Measurements from ENCODE around the gene KRTAP5-2.

KRTAP5-2 gene

GRCh38 chr11:1570531-1570895 is 27.6 kb downstream of the KRTAP5-2 start:
- Histone ChIP-seq H3K4me3 (ENCODE audit: low read length) (no peak overlapping the region), H3F3A (ENCODE audit: insufficient read depth, low read length) (0 out of 2 replicates have a peak, but pooled peaks cover 3% of the 10 kb centered on the region), H3K9ac (ENCODE audit: low read length) (no peak overlapping the region), H3K36me3 (replicated peaks; ENCODE audit: insufficient read depth, low read length) (no peaks in the 10 kb centered on the region), H3K27ac (ENCODE audit: low read length) (no peak overlapping the region), H3K9me2 (replicated peaks; ENCODE audit: insufficient read depth, low read length) (no peaks in the 10 kb centered on the region), H3K4me1 (ENCODE audit: low read length) (no peaks in the 10 kb centered on the region), H2AFZ (ENCODE audit: low read length) (no peak overlapping the region), H3K9me3 (replicated peaks; ENCODE audit: insufficient read depth, low read length) (no peaks in the 10 kb centered on the region), H3K27me3 (replicated peaks; ENCODE audit: insufficient read depth, low read length) (peaks cover 70% of the 10 kb centered on the region), H3K4me2 (ENCODE audit: low read depth, low read length) (no peak overlapping the region), H4K20me1 (ENCODE audit: insufficient read depth, low read length) (no peaks in the 10 kb centered on the region), H3K79me2 (ENCODE audit: low read length) (no peaks in the 10 kb centered on the region)
- no peak for TF ChIP-seq EZH2 (optimal IDR thresholded peaks at IDR 0.05; ENCODE audit: low read depth, low read length)
- TF ChIP-seq CTCF (IDR thresholded peaks at IDR 0.05; ENCODE audit: low read length), result no peak
- no peak for TF ChIP-seq EZH2phosphoT487 (IDR thresholded peaks at IDR 0.05; ENCODE audit: low read length)
- DNase-seq, result no peak

- Histone ChIP-seq H3K9me2 (replicated peaks; ENCODE audit: insufficient read depth, low read length) (no peaks in the 10 kb centered on the region), H3K9me3 (replicated peaks; ENCODE audit: insufficient read depth, low read length) (no peaks in the 10 kb centered on the region), H3K79me2 (ENCODE audit: low read length) (no peaks in the 10 kb centered on the region), H4K20me1 (ENCODE audit: insufficient read depth, low read length) (no peaks in the 10 kb centered on the region), H3K4me2 (ENCODE audit: low read depth, low read length) (no peak overlapping the region), H3K4me3 (ENCODE audit: low read length) (no peak overlapping the region), H2AFZ (ENCODE audit: low read length) (no peak overlapping the region), H3K4me1 (ENCODE audit: low read length) (no peaks in the 10 kb centered on the region), H3K27ac (ENCODE audit: low read length) (no peak overlapping the region), H3K36me3 (replicated peaks; ENCODE audit: insufficient read depth, low read length) (no peaks in the 10 kb centered on the region), H3K27me3 (replicated peaks; ENCODE audit: insufficient read depth, low read length) (peaks cover 70% of the 10 kb centered on the region), H3K9ac (ENCODE audit: low read length) (no peak overlapping the region), H3F3A (ENCODE audit: insufficient read depth, low read length) (0 out of 2 replicates have a peak, but pooled peaks cover 3% of the 10 kb centered on the region)
- no peak for DNase-seq
- TF ChIP-seq EZH2phosphoT487 (IDR thresholded peaks at IDR 0.05; ENCODE audit: low read length), result no peak
- no peak for TF ChIP-seq CTCF (IDR thresholded peaks at IDR 0.05; ENCODE audit: low read length)
- TF ChIP-seq EZH2 (optimal IDR thresholded peaks at IDR 0.05; ENCODE audit: low read depth, low read length), result no peak
Measured at GRCh38 chr11:1570001-1570453, 28.1 kb downstream of the KRTAP5-2 start.

GRCh38 chr11:1569251-1569780 is 28.8 kb downstream of the KRTAP5-2 start:
- Histone ChIP-seq H3F3A (ENCODE audit: insufficient read depth, low read length) (0 out of 2 replicates have a peak, but pooled peaks cover 3% of the 10 kb centered on the region), H3K4me3 (ENCODE audit: low read length) (no peak overlapping the region), H3K27ac (ENCODE audit: low read length) (no peak overlapping the region), H3K27me3 (replicated peaks; ENCODE audit: insufficient read depth, low read length) (peaks cover 72% of the 10 kb centered on the region), H4K20me1 (ENCODE audit: insufficient read depth, low read length) (no peaks in the 10 kb centered on the region), H2AFZ (ENCODE audit: low read length) (no peak overlapping the region), H3K4me1 (ENCODE audit: low read length) (no peaks in the 10 kb centered on the region), H3K36me3 (replicated peaks; ENCODE audit: insufficient read depth, low read length) (no peaks in the 10 kb centered on the region), H3K79me2 (ENCODE audit: low read length) (no peaks in the 10 kb centered on the region), H3K4me2 (ENCODE audit: low read depth, low read length) (no peak overlapping the region), H3K9me3 (replicated peaks; ENCODE audit: insufficient read depth, low read length) (no peaks in the 10 kb centered on the region), H3K9me2 (replicated peaks; ENCODE audit: insufficient read depth, low read length) (no peaks in the 10 kb centered on the region), H3K9ac (ENCODE audit: low read length) (no peak overlapping the region)
- TF ChIP-seq CTCF (IDR thresholded peaks at IDR 0.05; ENCODE audit: low read length) (no peak), EZH2phosphoT487 (IDR thresholded peaks at IDR 0.05; ENCODE audit: low read length) (no peak)
- no peak for DNase-seq

All from MM.1S (cell line).